Stimulated activated CD4-positive, alpha-beta T cell treated with anti-CD3 and anti-CD28 coated beads, Interleukin-12 subunit alpha, Interleukin-12 subunit beta, amount 100 ng/mL, for 48 hours (primary cell): Measurements from ENCODE around the gene BHLHA15.

Source experiments
- DNase-seq, 3 donors: peaks; one replicate each; pipeline ENCODE4 v3.0.0-alpha.2; 2020; ENCODE audit warnings: low read depth in 2 of 3, low spot score in 1 of 3

Gene BHLHA15

GRCh38 chr7:98211221-98211675, at the start of gene BHLHA15:
Gene BHLHA15, plus strand, starts transcription at chr7:98211439. Its CDS starts 871 bp downstream, at chr7:98212310.
- no peak for DNase-seq

GRCh38 chr7:98162758-98163157, 48.5 kb upstream of the BHLHA15 start:
- no peak for DNase-seq

GRCh38 chr7:98163269-98163668, 48.0 kb upstream of the BHLHA15 start:
- DNase-seq: no peak

- no peak for DNase-seq
These were observed 47.3 kb upstream of the BHLHA15 start for GRCh38 chr7:98163704-98164494.

GRCh38 chr7:98165827-98166667, 45.2 kb upstream of the BHLHA15 start:
- peak; percentile 18 to 38 (median 20) for DNase-seq

GRCh38 chr7:98166668-98166970, 44.6 kb upstream of the BHLHA15 start:
- DNase-seq: no peak

- DNase-seq: no peak
These were observed 43.6 kb upstream of the BHLHA15 start for GRCh38 chr7:98167653-98168052.

- peak; percentile 21 to 70 (median 52) for DNase-seq
These were observed 42.9 kb upstream of the BHLHA15 start for GRCh38 chr7:98168181-98168903.

- no peak for DNase-seq
These were observed 42.2 kb upstream of the BHLHA15 start for GRCh38 chr7:98168904-98169621.

GRCh38 chr7:98170966-98171365, 40.3 kb upstream of the BHLHA15 start:
- DNase-seq: no peak

GRCh38 chr7:98171449-98171848, 39.8 kb upstream of the BHLHA15 start:
- DNase-seq: no peak

- no peak for DNase-seq
These were observed 36.6 kb upstream of the BHLHA15 start for GRCh38 chr7:98174334-98175259.

- DNase-seq: no peak
These were observed 35.8 kb upstream of the BHLHA15 start for GRCh38 chr7:98175260-98175940.

- no peak for DNase-seq
These were observed 33.7 kb upstream of the BHLHA15 start for GRCh38 chr7:98177553-98177952.

GRCh38 chr7:98178321-98178720, 32.9 kb upstream of the BHLHA15 start:
- DNase-seq: no peak

- DNase-seq: no peak
These were observed 32.3 kb upstream of the BHLHA15 start for GRCh38 chr7:98178762-98179490.

GRCh38 chr7:98180751-98181150, 30.5 kb upstream of the BHLHA15 start:
- DNase-seq: no peak

- DNase-seq: no peak
These were observed 26.1 kb upstream of the BHLHA15 start for GRCh38 chr7:98185101-98185500.
